Measurements from ENCODE around the gene SIAH2. TPM values are rescaled to one million over a fixed set of nuclear protein-coding genes. Genes with fewer than 3 reads are reported as not detected.

SIAH2 gene
- total RNA-seq, 6 experiments from 2014 or later, result 20.5 to 53.0 (median 36.5) TPM

GRCh38 chr3:150805354-150805753 is 42.4 kb upstream of the SIAH2 start:
- ATAC-seq (no peak), DNase-seq (no peak)
- WGBS (ENCODE audit: insufficient coverage, low coverage, low lambda C conversion rate, missing lambda C conversion rate), result 86% methylated on average over 2 of the region's 2 CpGs
- intact Hi-C loops (cut with DNase I), result no loop called here
- Histone ChIP-seq H3K27me3 (no peaks in the 10 kb centered on the region), H3K9me3 (no peaks in the 10 kb centered on the region), H3K4me1 (no peaks in the 10 kb centered on the region), H3K4me3 (no peak overlapping the region), H3K27ac (no peak overlapping the region), H3K36me3 (no peaks in the 10 kb centered on the region)
- TF ChIP-seq CTCF (IDR thresholded peaks at IDR 0.05) (no peak), POLR2A (IDR thresholded peaks at IDR 0.05) (no peak)

GRCh38 chr3:150803440-150803985 is 40.5 kb upstream of the SIAH2 start:
- intact Hi-C loops (cut with DNase I), result no loop called here
- no peak for TF ChIP-seq POLR2A (IDR thresholded peaks at IDR 0.05)
- TF ChIP-seq CTCF (IDR thresholded peaks at IDR 0.05), result no peak
- DNase-seq (no peak), ATAC-seq (no peak)
- Histone ChIP-seq H3K4me1 (no peaks in the 10 kb centered on the region), H3K4me3 (no peak overlapping the region), H3K9me3 (no peaks in the 10 kb centered on the region), H3K27me3 (no peaks in the 10 kb centered on the region), H3K27ac (no peak overlapping the region), H3K36me3 (no peaks in the 10 kb centered on the region)
- 78% methylated on average over 9 of the region's 9 CpGs for WGBS (ENCODE audit: insufficient coverage, low coverage, low lambda C conversion rate, missing lambda C conversion rate)

- Histone ChIP-seq H3K27me3 (no peaks in the 10 kb centered on the region), H3K27ac (no peak overlapping the region), H3K9me3 (no peaks in the 10 kb centered on the region), H3K4me3 (no peak overlapping the region), H3K4me1 (no peaks in the 10 kb centered on the region), H3K36me3 (no peaks in the 10 kb centered on the region)
- TF ChIP-seq POLR2A (IDR thresholded peaks at IDR 0.05), result no peak
- no peak for TF ChIP-seq CTCF (IDR thresholded peaks at IDR 0.05)
- 100% methylated on average over 1 of the region's 2 CpGs for WGBS (ENCODE audit: insufficient coverage, low coverage, low lambda C conversion rate, missing lambda C conversion rate)
- ATAC-seq (no peak), DNase-seq (no peak)
- intact Hi-C loops (cut with DNase I), result no loop called here
Measured at GRCh38 chr3:150800722-150801121, 37.8 kb upstream of the SIAH2 start.

GRCh38 chr3:150798122-150798618 is 35.2 kb upstream of the SIAH2 start:
- ATAC-seq (peak; percentile 23 to 67 (median 58)), DNase-seq (no peak)
- H3K4me3 ChIP-seq, result no peak overlapping the region
- H3K9me3 ChIP-seq, result no peaks in the 10 kb centered on the region
- no peaks in the 10 kb centered on the region for H3K36me3 ChIP-seq
- H3K27ac ChIP-seq, result no peak overlapping the region
- TF ChIP-seq CTCF (IDR thresholded peaks at IDR 0.05) (no peak), POLR2A (IDR thresholded peaks at IDR 0.05) (no peak)
- intact Hi-C loops (cut with DNase I), result loop anchor here in 1 of 2 donors (10.0 kb wide), 1 partner anchor 347 kb away; no protein-coding TSS in a partner anchor
- no peaks in the 10 kb centered on the region for H3K4me1 ChIP-seq
- WGBS (ENCODE audit: insufficient coverage, low coverage, low lambda C conversion rate, missing lambda C conversion rate), result 9% methylated on average over 4 of the region's 4 CpGs
- no peaks in the 10 kb centered on the region for H3K27me3 ChIP-seq

All from right lobe of liver (tissue), 6 donors.